ENCODE measurements around the gene RNF181. TPM values are rescaled to one million over a fixed set of nuclear protein-coding genes. Genes with fewer than 3 reads are reported as not detected.
A peak's percentile ranks its signal among the peaks of the same experiment; 100 is the strongest.

RNF181 gene
- total and polyA plus RNA-seq, 2 of the 13 experiments (the other 11 are each of a cell fraction or from before 2014, with no cell fraction given): 224 to 578 TPM

DNA sequence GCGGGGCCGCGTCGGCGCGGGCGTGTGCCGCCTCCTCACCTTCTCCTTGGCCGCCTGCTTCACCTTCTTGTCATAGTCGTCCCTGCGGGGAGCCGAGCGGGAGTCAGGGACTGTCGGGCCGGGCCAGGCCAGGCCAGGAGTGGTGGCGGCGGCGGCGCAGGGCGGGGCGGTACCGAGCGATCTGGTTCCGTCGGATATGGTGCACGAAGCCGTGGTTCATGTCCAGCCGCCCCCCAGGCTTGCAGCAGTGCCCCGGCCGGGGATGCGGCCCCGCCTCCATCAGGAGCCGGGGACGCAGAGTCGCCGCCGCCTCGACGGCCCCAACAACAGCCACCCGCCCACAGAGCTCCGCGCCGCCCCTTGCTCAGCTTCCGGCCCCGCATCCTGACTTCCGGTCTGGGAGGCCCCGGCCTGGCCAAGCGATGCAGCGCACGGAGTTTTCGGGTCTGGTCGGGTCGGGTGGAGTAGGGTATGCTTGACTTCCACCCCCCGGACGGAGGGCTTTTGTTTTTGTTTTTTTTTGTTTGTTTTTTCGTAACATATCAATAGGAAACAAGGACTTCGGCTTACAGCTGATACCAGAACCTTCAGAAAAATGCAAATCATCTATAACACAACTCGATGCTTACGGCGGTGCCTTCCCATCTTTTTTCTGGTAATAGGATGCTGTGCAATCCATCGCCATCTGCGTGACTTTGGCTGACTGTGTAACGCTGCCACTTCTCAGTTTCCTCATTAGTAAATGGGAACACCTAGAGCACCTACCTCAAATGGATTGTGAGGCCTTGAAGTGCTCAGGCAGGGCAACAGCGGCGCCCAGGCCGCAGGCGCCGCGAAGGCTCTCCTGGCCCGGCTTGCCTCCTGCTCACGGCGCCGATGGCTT, 16.4 kb downstream of the RNF181 start, which contains the start of gene C2orf68 (continued):
- TF ChIP-seq FOXK1 (CRISPR knock-in tag; IDR thresholded peaks at IDR 0.05; ENCODE audit: borderline replicate concordance, low read depth): peak; percentile 41
- TF ChIP-seq TAF1 (CRISPR knock-in tag; IDR thresholded peaks at IDR 0.05): peak; percentile 81
- peak; percentile 85; the same call in 1 of the 2 replicates for TF ChIP-seq ZNF329 (CRISPR knock-in tag; IDR thresholded peaks at IDR 0.05; ENCODE audit: low read depth)
- no peak; the same call in 1 of the 2 replicates for TF ChIP-seq KLF12 (CRISPR knock-in tag; IDR thresholded peaks at IDR 0.05; ENCODE audit: borderline replicate concordance)
- peak; percentile 93; the same call in 1 of the 2 replicates for TF ChIP-seq ZNF20 (CRISPR knock-in tag; IDR thresholded peaks at IDR 0.05)
- TF ChIP-seq, protein P1, sequence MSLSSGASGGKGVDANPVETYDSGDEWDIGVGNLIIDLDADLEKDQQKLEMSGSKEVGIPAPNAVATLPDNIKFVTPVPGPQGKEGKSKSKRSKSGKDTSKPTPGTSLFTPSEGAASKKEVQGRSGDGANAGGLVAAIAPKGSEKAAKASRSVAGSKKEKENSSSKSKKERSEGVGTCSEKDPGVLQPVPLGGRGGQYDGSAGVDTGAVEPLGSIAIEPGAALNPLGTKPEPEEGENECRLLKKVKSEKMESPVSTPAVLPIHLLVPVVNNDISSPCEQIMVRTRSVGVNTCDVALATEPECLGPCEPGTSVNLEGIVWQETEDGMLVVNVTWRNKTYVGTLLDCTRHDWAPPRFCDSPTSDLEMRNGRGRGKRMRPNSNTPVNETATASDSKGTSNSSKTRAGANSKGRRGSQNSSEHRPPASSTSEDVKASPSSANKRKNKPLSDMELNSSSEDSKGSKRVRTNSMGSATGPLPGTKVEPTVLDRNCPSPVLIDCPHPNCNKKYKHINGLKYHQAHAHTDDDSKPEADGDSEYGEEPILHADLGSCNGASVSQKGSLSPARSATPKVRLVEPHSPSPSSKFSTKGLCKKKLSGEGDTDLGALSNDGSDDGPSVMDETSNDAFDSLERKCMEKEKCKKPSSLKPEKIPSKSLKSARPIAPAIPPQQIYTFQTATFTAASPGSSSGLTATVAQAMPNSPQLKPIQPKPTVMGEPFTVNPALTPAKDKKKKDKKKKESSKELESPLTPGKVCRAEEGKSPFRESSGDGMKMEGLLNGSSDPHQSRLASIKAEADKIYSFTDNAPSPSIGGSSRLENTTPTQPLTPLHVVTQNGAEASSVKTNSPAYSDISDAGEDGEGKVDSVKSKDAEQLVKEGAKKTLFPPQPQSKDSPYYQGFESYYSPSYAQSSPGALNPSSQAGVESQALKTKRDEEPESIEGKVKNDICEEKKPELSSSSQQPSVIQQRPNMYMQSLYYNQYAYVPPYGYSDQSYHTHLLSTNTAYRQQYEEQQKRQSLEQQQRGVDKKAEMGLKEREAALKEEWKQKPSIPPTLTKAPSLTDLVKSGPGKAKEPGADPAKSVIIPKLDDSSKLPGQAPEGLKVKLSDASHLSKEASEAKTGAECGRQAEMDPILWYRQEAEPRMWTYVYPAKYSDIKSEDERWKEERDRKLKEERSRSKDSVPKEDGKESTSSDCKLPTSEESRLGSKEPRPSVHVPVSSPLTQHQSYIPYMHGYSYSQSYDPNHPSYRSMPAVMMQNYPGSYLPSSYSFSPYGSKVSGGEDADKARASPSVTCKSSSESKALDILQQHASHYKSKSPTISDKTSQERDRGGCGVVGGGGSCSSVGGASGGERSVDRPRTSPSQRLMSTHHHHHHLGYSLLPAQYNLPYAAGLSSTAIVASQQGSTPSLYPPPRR (CRISPR knock-in tag; IDR thresholded peaks at IDR 0.05; ENCODE audit: borderline replicate concordance): peak; percentile 53; the same call in 1 of the 2 replicates
- TF ChIP-seq RBM39 (IDR thresholded peaks at IDR 0.05; ENCODE audit: low read depth, low read length, poor library complexity, severe bottlenecking): peak; percentile 45
- TF ChIP-seq, protein P2, sequence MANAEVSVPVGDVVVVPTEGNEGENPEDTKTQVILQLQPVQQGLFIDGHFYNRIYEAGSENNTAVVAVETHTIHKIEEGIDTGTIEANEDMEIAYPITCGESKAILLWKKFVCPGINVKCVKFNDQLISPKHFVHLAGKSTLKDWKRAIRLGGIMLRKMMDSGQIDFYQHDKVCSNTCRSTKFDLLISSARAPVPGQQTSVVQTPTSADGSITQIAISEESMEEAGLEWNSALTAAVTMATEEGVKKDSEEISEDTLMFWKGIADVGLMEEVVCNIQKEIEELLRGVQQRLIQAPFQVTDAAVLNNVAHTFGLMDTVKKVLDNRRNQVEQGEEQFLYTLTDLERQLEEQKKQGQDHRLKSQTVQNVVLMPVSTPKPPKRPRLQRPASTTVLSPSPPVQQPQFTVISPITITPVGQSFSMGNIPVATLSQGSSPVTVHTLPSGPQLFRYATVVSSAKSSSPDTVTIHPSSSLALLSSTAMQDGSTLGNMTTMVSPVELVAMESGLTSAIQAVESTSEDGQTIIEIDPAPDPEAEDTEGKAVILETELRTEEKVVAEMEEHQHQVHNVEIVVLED (CRISPR knock-in tag; IDR thresholded peaks at IDR 0.05; ENCODE audit: borderline replicate concordance): peak; percentile 77; the same call in 1 of the 2 replicates
- 0 out of 2 replicates have a peak, but pooled peaks have one; percentile 94 for TF ChIP-seq DNMT1 (CRISPR knock-in tag; IDR thresholded peaks at IDR 0.05)
- peak; percentile 14; the same call in 1 of the 2 replicates for TF ChIP-seq ZFP90 (CRISPR knock-in tag; IDR thresholded peaks at IDR 0.05; ENCODE audit: borderline replicate concordance)
- TF ChIP-seq ZNF382 (CRISPR knock-in tag; IDR thresholded peaks at IDR 0.05; ENCODE audit: borderline replicate concordance): no peak
- TF ChIP-seq, protein P3, sequence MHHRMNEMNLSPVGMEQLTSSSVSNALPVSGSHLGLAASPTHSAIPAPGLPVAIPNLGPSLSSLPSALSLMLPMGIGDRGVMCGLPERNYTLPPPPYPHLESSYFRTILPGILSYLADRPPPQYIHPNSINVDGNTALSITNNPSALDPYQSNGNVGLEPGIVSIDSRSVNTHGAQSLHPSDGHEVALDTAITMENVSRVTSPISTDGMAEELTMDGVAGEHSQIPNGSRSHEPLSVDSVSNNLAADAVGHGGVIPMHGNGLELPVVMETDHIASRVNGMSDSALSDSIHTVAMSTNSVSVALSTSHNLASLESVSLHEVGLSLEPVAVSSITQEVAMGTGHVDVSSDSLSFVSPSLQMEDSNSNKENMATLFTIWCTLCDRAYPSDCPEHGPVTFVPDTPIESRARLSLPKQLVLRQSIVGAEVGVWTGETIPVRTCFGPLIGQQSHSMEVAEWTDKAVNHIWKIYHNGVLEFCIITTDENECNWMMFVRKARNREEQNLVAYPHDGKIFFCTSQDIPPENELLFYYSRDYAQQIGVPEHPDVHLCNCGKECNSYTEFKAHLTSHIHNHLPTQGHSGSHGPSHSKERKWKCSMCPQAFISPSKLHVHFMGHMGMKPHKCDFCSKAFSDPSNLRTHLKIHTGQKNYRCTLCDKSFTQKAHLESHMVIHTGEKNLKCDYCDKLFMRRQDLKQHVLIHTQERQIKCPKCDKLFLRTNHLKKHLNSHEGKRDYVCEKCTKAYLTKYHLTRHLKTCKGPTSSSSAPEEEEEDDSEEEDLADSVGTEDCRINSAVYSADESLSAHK (CRISPR knock-in tag; IDR thresholded peaks at IDR 0.05; ENCODE audit: borderline replicate concordance): no peak
- peak; percentile 82 for TF ChIP-seq YY1 (IDR thresholded peaks at IDR 0.05; ENCODE audit: insufficient read depth, insufficient replicate concordance, low read depth, low read length)
- TF ChIP-seq DPF2 (CRISPR knock-in tag; IDR thresholded peaks at IDR 0.05; ENCODE audit: borderline replicate concordance, low read depth): no peak
- TF ChIP-seq, protein P4, sequence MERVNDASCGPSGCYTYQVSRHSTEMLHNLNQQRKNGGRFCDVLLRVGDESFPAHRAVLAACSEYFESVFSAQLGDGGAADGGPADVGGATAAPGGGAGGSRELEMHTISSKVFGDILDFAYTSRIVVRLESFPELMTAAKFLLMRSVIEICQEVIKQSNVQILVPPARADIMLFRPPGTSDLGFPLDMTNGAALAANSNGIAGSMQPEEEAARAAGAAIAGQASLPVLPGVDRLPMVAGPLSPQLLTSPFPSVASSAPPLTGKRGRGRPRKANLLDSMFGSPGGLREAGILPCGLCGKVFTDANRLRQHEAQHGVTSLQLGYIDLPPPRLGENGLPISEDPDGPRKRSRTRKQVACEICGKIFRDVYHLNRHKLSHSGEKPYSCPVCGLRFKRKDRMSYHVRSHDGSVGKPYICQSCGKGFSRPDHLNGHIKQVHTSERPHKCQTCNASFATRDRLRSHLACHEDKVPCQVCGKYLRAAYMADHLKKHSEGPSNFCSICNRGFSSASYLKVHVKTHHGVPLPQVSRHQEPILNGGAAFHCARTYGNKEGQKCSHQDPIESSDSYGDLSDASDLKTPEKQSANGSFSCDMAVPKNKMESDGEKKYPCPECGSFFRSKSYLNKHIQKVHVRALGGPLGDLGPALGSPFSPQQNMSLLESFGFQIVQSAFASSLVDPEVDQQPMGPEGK (CRISPR knock-in tag; IDR thresholded peaks at IDR 0.05): peak; percentile 87
